Lower leg skin (tissue), 3 donors: ENCODE data around the gene CDHR4.

Experiments used
- CTCF ChIP-seq, 3 donors: fragments of 450-650 bp; IDR thresholded peaks; one replicate each; pipeline ENCODE4 v1.5.1; 2016; ENCODE audit warnings: antibody characterized with exemption in 3 of 3, mild to moderate bottlenecking in 3 of 3, moderate library complexity in 2 of 3
- POLR2A ChIP-seq, 2 donors: fragments of 450-650 bp; IDR thresholded peaks; one replicate each; pipeline ENCODE4 v1.6.1; 2016 to 2017; ENCODE audit warnings: antibody characterized with exemption in 2 of 2, mild to moderate bottlenecking in 1 of 2, moderate library complexity in 1 of 2

- TF ChIP-seq CTCF (IDR thresholded peaks at IDR 0.05) (no peak), POLR2A (IDR thresholded peaks at IDR 0.05) (no peak)
Measured at GRCh38 chr3:49769926-49770325, 29.7 kb downstream of the CDHR4 start.
